ENCODE measurements around the gene ZHX3. TPM values are rescaled to one million over a fixed set of nuclear protein-coding genes. Genes with fewer than 3 reads are reported as not detected.

ZHX3 gene
- total and polyA plus RNA-seq, 2 of the 13 experiments (the other 11 are each of a cell fraction or from before 2014, with no cell fraction given), result 8.4 to 11.7 TPM

DNA sequence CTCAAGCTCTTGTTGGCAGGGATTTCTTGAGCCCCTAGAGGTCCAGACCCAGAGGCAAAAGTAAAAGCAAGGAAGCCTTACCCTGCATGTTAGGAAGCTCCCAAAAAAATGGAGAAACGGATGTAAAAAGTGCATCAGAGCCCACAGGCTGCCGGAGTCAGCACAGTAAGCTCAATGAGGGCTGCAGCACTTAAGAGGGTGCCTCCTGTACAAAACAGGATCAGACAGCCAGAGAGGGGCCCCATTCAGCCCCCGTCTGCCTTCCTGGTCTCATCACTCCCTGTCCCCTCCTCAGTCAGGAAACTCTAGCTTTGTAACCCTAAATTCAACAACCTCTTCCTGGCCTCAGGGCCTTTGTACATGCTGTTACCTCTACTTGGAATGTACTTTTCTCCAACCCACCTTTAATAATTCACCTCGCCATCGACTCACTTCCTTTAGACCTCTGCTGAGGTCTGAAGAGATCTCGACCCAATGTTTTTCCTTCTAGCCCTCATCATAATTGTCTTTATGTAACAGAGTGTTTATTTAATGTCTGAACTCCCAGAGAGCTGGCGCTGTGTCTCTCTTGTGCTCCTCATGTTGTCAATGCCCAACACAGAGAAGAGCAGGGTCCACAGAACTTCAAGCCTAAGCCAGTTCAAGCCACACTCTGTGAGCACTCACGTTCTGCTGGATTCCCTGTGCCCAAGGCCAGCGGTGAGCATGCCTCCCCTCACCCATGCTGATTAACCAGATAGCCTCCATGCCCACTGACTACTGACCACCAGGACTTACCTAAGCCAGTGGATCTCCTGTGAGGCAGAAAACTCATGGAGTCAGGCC, 183.0 kb downstream of the ZHX3 start (continued):
- TF ChIP-seq, protein P1, sequence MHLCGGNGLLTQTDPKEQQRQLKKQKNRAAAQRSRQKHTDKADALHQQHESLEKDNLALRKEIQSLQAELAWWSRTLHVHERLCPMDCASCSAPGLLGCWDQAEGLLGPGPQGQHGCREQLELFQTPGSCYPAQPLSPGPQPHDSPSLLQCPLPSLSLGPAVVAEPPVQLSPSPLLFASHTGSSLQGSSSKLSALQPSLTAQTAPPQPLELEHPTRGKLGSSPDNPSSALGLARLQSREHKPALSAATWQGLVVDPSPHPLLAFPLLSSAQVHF (CRISPR knock-in tag; IDR thresholded peaks at IDR 0.05), result no peak
- TF ChIP-seq ZNF121 (CRISPR knock-in tag; IDR thresholded peaks at IDR 0.05) (no peak), MTERF4 (CRISPR knock-in tag; IDR thresholded peaks at IDR 0.05) (no peak), GPBP1L1 (CRISPR knock-in tag; IDR thresholded peaks at IDR 0.05) (no peak), JUNB (CRISPR knock-in tag; IDR thresholded peaks at IDR 0.05; ENCODE audit: borderline replicate concordance) (no peak), ZIK1 (CRISPR knock-in tag; IDR thresholded peaks at IDR 0.05; ENCODE audit: borderline replicate concordance, low read depth) (no peak), U2AF2 (IDR thresholded peaks at IDR 0.05; ENCODE audit: low read depth, low read length) (no peak), ZBTB7A (CRISPR knock-in tag; IDR thresholded peaks at IDR 0.05) (no peak), ZNF780A (CRISPR knock-in tag; IDR thresholded peaks at IDR 0.05) (no peak), ZNF7 (CRISPR knock-in tag; IDR thresholded peaks at IDR 0.05) (peak; percentile 81), ZNF570 (CRISPR knock-in tag; IDR thresholded peaks at IDR 0.05; ENCODE audit: borderline replicate concordance) (no peak), IRF9 (CRISPR knock-in tag; IDR thresholded peaks at IDR 0.05; ENCODE audit: borderline replicate concordance) (no peak), ZNF589 (CRISPR knock-in tag; conservative IDR thresholded peaks at IDR 0.05) (no peak), ZNF883 (CRISPR knock-in tag; IDR thresholded peaks at IDR 0.05; ENCODE audit: not compliant biosample characterization) (peak; percentile 28), AHR (CRISPR knock-in tag; IDR thresholded peaks at IDR 0.05) (no peak), ZFP36 (IDR thresholded peaks at IDR 0.05; ENCODE audit: borderline replicate concordance, low read depth, low read length, partially characterized antibody) (no peak), MTA1 (CRISPR knock-in tag; IDR thresholded peaks at IDR 0.05; ENCODE audit: borderline replicate concordance) (no peak), DR1 (CRISPR knock-in tag; IDR thresholded peaks at IDR 0.05) (no peak), TEAD3 (CRISPR knock-in tag; optimal IDR thresholded peaks at IDR 0.05; ENCODE audit: borderline replicate concordance) (no peak), CHD4 (IDR thresholded peaks at IDR 0.05; ENCODE audit: borderline replicate concordance, low read length) (peak; percentile 44; the same call in 1 of the 2 replicates), MED1 (CRISPR knock-in tag; IDR thresholded peaks at IDR 0.05) (peak; percentile 34; the same call in 1 of the 2 replicates), ZBTB14 (CRISPR knock-in tag; IDR thresholded peaks at IDR 0.05) (no peak), KDM5A (IDR thresholded peaks at IDR 0.05; ENCODE audit: borderline replicate concordance, low read length) (no peak), ZNF567 (CRISPR knock-in tag; IDR thresholded peaks at IDR 0.05; ENCODE audit: borderline replicate concordance) (0 out of 2 replicates have a peak, but pooled peaks have one; percentile 5), ZFP90 (CRISPR knock-in tag; IDR thresholded peaks at IDR 0.05; ENCODE audit: borderline replicate concordance) (no peak)
